Thoracic aorta (tissue), 2 donors: Measurements from ENCODE around the gene WNT4. TPM values are rescaled to one million over a fixed set of nuclear protein-coding genes. Genes with fewer than 3 reads are reported as not detected.

Experiments used
- ATAC-seq: fragments of 150-250 bp; one replicate; pipeline ENCODE4 v1.8.0; 2017; ENCODE audit warnings: low read depth; ENCODE audit not compliant: insufficient number of reproducible peaks, low FRiP score
- DNase-seq: peaks from one replicate; pipeline ENCODE4 v3.0.0-alpha.2; 2020; ENCODE audit warnings: low spot score
- H3K27ac ChIP-seq, 2 donors: fragments of 200-600 bp; sonication (generic); 1 replicate in 1 of 2; 2 replicates in 1 of 2; pipeline ENCODE4 v1.5.1; 2016; ENCODE audit warnings: mild to moderate bottlenecking in 2 of 2, moderate library complexity in 2 of 2
- H3K27me3 ChIP-seq: fragments of 200-600 bp; sonication (generic); replicated peaks from 2 replicates; pipeline ENCODE4 v1.6.0; 2016; ENCODE audit warnings: mild to moderate bottlenecking; ENCODE audit not compliant: insufficient read depth
- H3K36me3 ChIP-seq: fragments of 200-600 bp; sonication (generic); one replicate; pipeline ENCODE4 v1.5.1; 2016
- H3K4me1 ChIP-seq, 2 donors: fragments of 200-600 bp; sonication (generic); 1 replicate in 1 of 2; 2 replicates in 1 of 2; pipeline versions ENCODE4 v1.5.1 to v1.6.0; 2016; ENCODE audit warnings: low read depth in 2 of 2, mild to moderate bottlenecking in 1 of 2; ENCODE audit not compliant: control insufficient read depth in 1 of 2
- H3K4me3 ChIP-seq: fragments of 200-600 bp; sonication (generic); 2 replicates; pipeline ENCODE4 v1.5.1; 2016; ENCODE audit warnings: mild to moderate bottlenecking
- H3K9me3 ChIP-seq: fragments of 200-600 bp; sonication (generic); 2 replicates; pipeline ENCODE4 v1.5.1; 2016
- total RNA-seq, 2 donors: library from RNA; depleted of rRNA; stranded (reverse); fragments of >200 nt; gene quantifications; one replicate each; pipeline versions ENCODE4 v1.1.0 to v1.2.3, GENCODE V29; 2016
- TF ChIP-seq, protein P1 (sequence below): fragments of 200-600 bp; sonication (generic); IDR thresholded peaks from one replicate; pipeline ENCODE4 v1.5.1; 2019; ENCODE audit warnings: antibody characterized with exemption

Gene WNT4
- total RNA-seq, 2 donors from 2014 or later = not detected

DNA sequence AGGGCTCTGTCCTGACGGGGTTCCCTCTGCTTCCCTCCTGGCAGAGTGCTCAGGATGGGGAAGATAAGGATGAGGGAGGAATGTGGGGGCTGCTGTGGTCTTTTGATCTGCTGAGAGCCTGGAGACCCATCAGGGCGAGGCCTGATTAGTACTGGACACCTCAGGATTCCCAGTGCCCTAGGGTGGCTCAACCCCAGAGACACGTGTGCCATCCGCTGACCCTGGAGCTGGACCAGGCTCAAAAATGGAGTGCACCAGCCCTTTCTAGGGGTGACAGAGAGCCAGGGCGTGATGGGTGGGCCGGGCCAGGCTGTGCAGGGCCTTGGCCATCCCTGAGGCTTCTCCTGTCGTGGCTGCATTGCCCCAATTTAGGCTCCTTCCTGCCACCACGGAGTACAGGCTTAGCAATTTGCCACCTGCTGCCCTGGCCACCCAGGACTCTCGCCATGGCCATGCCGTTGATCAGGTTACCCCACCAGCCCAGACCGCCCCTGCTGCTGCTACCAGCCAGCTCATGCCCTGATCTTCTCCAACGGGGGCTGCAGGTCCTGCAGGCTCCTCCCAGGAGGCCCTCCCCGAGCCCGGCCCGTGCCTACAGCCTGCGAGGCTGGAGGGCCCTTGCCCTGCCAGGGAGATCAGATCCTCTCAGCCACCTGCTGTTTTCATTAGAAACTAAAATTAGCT lies 9.5 kb downstream of the WNT4 start:
- Histone ChIP-seq H3K27ac (no peak overlapping the region), H3K27me3 (no peaks in the 10 kb centered on the region), H3K9me3 (no peaks in the 10 kb centered on the region), H3K4me3 (no peak overlapping the region), H3K36me3 (no peaks in the 10 kb centered on the region), H3K4me1 (peaks cover 5 to 13% of the 10 kb centered on the region in 2 donors)
- ATAC-seq = no peak
- TF ChIP-seq, protein P1, sequence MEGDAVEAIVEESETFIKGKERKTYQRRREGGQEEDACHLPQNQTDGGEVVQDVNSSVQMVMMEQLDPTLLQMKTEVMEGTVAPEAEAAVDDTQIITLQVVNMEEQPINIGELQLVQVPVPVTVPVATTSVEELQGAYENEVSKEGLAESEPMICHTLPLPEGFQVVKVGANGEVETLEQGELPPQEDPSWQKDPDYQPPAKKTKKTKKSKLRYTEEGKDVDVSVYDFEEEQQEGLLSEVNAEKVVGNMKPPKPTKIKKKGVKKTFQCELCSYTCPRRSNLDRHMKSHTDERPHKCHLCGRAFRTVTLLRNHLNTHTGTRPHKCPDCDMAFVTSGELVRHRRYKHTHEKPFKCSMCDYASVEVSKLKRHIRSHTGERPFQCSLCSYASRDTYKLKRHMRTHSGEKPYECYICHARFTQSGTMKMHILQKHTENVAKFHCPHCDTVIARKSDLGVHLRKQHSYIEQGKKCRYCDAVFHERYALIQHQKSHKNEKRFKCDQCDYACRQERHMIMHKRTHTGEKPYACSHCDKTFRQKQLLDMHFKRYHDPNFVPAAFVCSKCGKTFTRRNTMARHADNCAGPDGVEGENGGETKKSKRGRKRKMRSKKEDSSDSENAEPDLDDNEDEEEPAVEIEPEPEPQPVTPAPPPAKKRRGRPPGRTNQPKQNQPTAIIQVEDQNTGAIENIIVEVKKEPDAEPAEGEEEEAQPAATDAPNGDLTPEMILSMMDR = no peak
- no peak for DNase-seq

DNA sequence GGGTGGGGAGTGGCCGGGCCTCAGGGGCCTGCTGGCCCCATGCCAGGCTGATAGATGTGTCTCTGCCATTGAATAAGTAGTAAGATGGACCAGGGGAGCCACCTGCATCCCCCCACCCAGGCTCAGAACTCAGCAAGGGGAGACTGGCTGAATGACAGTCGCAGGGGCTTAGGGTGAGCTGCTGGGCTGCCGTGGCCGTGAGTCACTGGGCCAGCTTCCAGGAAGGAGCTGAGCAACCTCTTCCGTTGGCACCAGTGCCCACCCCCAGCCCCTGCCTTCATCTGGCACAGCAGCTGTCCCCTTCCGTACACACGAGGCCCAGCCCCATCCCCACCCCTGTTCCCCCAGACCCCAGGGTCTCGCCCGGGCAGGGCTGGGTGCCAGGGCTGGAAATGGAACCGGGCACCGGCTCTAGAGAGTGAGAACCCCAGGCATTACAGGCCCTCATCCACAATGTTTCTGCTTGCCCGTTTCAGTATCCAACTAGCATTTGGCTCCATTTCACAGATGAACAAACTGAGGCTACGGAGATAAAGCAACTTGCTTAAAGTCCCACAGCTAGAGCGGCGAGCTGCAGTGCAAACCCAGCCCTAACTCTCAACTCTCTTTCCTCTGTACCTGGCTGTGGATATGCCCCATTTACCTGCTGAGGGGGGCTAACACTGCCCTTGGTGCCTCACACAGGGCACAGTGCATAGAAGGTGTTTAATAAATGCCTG lies 10.2 kb downstream of the WNT4 start:
- Histone ChIP-seq H3K9me3 (no peaks in the 10 kb centered on the region), H3K27me3 (no peaks in the 10 kb centered on the region), H3K4me3 (peak overlapping the region; percentile 1), H3K27ac (no peak overlapping the region), H3K36me3 (no peaks in the 10 kb centered on the region), H3K4me1 (peaks cover 5 to 13% of the 10 kb centered on the region in 2 donors)
- DNase-seq (peak; percentile 23), ATAC-seq (no peak)
- TF ChIP-seq, protein P1 = no peak

DNA sequence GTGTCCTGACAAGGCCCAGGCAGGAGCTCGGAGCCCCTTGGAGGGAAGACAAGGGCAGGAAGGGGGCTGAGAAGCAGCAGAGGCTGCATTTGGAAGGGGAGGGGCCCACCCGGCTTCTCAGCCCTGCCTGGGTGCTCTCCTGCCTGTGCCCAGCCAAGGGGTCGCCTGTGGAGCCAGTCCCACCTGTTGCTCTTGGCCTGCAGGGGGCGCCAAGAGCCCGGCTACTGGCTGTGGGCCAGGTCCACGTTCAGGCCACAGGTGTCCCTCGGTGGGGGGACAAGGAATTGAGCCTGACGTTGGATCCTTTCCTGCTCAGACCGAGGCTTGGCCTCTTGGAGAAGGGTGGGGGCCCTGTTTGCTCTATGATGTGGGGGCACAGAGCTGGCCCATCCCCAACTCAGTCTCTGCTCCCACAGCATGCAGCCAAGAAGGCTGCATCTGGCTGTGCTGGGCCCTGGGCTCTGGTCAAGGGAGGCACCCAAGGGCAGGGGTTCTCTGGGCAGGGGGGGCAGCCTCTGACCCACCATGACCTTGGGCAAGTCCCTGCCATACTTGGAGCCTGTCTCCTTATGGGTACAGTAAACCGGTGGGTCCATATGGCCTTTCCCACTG lies 10.9 kb downstream of the WNT4 start:
- ATAC-seq (no peak), DNase-seq (no peak)
- Histone ChIP-seq H3K27me3 (no peaks in the 10 kb centered on the region), H3K4me3 (no peak overlapping the region), H3K27ac (no peak overlapping the region), H3K4me1 (peaks cover 5 to 13% of the 10 kb centered on the region in 2 donors), H3K9me3 (no peaks in the 10 kb centered on the region), H3K36me3 (no peaks in the 10 kb centered on the region)
- TF ChIP-seq, protein P1 = peak; percentile 21

DNA sequence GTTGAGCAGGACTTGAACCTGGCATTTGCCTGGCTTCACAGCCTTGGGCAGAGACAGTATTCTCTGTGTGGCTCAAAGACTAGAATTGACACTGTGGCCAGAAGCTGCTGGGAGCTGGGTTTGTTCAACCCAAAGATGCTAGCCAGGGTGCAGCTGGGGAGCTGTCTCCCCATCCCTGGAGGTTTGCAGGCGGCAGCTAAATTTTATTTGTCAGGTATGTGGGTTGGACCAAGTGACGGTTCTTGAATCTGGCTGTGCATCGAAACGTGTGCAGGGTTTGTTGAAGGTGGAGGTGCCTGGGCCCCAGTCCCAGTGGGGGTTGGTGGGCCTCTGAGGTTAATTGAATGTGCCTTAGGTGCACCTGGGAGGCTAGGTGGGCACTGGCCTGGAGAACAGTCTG lies 11.8 kb downstream of the WNT4 start:
- no peak for DNase-seq
- no peaks in the 10 kb centered on the region for H3K36me3 ChIP-seq
- no peaks in the 10 kb centered on the region for H3K9me3 ChIP-seq
- TF ChIP-seq, protein P1 = no peak
- no peak overlapping the region for H3K4me3 ChIP-seq
- no peak overlapping the region for H3K27ac ChIP-seq
- H3K4me1 ChIP-seq = peaks cover 5 to 13% of the 10 kb centered on the region in 2 donors
- ATAC-seq = no peak
- H3K27me3 ChIP-seq = no peaks in the 10 kb centered on the region

DNA sequence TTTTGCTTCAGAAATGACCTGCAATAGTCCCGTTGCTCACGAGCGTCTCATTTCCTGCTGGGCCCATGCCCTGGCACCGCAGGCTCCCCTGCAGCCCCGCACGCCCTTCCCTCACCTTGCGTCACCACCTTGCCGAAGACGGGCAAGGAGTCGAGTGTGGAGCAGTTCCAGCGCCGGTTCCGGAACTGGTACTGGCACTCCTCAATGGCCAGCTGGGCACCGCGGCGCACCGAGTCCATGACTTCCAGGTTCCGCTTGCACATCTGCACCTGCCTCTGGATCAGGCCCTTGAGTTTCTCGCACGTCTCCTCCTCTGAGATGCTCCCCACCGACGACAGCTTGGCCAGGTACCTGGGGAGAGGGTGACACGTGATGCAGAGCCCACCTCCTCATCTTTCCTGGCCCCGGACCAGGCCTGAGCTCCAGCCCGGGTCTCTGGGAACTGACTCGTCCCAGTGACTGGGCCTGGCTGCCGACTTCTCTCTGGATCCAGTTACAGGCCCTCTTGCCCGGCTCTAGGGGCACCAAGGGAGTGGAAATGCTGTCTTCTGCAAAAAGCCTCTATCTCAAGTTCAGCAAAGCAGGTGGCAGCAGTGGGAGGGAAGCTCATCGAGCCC lies 13.3 kb downstream of the WNT4 start:
- Histone ChIP-seq H3K36me3 (no peaks in the 10 kb centered on the region), H3K27ac (no peak overlapping the region), H3K27me3 (no peaks in the 10 kb centered on the region), H3K9me3 (no peaks in the 10 kb centered on the region), H3K4me3 (no peak overlapping the region), H3K4me1 (peaks cover 5 to 13% of the 10 kb centered on the region in 2 donors)
- TF ChIP-seq, protein P1 = no peak
- ATAC-seq (no peak), DNase-seq (no peak)
